H1 (cell line): Measurements from ENCODE around the gene INPP5F. TPM values are rescaled to one million over a fixed set of nuclear protein-coding genes. Genes with fewer than 3 reads are reported as not detected.

Experiments used
- CTCF ChIA-PET: fragments of 300-600 bp; sonication (Branson Sonifier 250); formaldehyde crosslinking; loops from one replicate; lab custom pipeline; 2021; ENCODE audit not compliant: partially characterized antibody; lab: Charles Lee
- POLR2A ChIA-PET: fragments of 300-600 bp; sonication (Branson Sonifier 250); formaldehyde crosslinking; loops from one replicate; lab custom pipeline; 2021; ENCODE audit warnings: inconsistent platforms; ENCODE audit not compliant: partially characterized antibody; lab: Charles Lee
- DNase-seq, 2 experiments: peaks; one replicate each; pipeline versions ENCODE4 v3.0.0 to v3.0.0-alpha.2; 2010 to 2022; ENCODE audit warnings: low spot score in 2 of 2, low read depth in 1 of 2, mixed read lengths in 1 of 2
- FAIRE-seq: peaks from 2 replicates; lab custom pipeline; 2011; peaks lifted over from hg19 to GRCh38; lab: Jason Lieb, UNC
- H2AFZ ChIP-seq: 2 replicates; pipeline ENCODE4 v1.8.1; 2012; ENCODE audit warnings: low read length, inconsistent platforms
- H2AK5ac ChIP-seq: 2 replicates; pipeline ENCODE4 v1.6.1; 2013; ENCODE audit warnings: low read depth, low read length
- H2BK120ac ChIP-seq: replicated peaks from 2 replicates; pipeline ENCODE3; 2013; ENCODE audit warnings: low read depth, low read length, inconsistent platforms
- H2BK12ac ChIP-seq: 2 replicates; pipeline ENCODE4 v1.6.1; 2013; ENCODE audit warnings: low read depth, low read length
- H2BK15ac ChIP-seq: 2 replicates; pipeline ENCODE4 v1.6.1; 2013; ENCODE audit warnings: low read length
- H2BK20ac ChIP-seq: 2 replicates; pipeline ENCODE4 v1.6.1; 2013; ENCODE audit warnings: low read length
- H2BK5ac ChIP-seq: 2 replicates; pipeline ENCODE4 v1.6.1; 2013; ENCODE audit warnings: low read depth, low read length
- H3K14ac ChIP-seq: 2 replicates; pipeline ENCODE4 v1.6.1; 2013; ENCODE audit warnings: inconsistent platforms; ENCODE audit not compliant: insufficient read length
- H3K18ac ChIP-seq: 2 replicates; pipeline ENCODE4 v1.6.1; 2013; ENCODE audit warnings: low read length; ENCODE audit errors: extremely low read depth
- H3K23ac ChIP-seq: 2 replicates; pipeline ENCODE4 v1.6.1; 2013; ENCODE audit warnings: inconsistent platforms; ENCODE audit not compliant: insufficient read length
- H3K23me2 ChIP-seq: 2 replicates; pipeline ENCODE4 v1.6.1; 2013; ENCODE audit warnings: low read depth, low read length
- H3K27ac ChIP-seq: 2 replicates; pipeline ENCODE4 v1.6.1; 2011; ENCODE audit warnings: low read depth, low read length, inconsistent platforms
- H3K27me3 ChIP-seq, 4 experiments: replicated peaks in 1 of 4; 1 replicate in 1 of 4; 2 replicates in 3 of 4; pipeline versions ENCODE4 v1.6.1 to v1.8.1; 2011 to 2013; ENCODE audit warnings: low read length in 3 of 4, mild to moderate bottlenecking in 3 of 4, inconsistent platforms in 2 of 4, mixed read lengths in 2 of 4, moderate library complexity in 1 of 4; ENCODE audit not compliant: control insufficient read depth in 3 of 4, insufficient read depth in 3 of 4; ENCODE audit errors: extremely low read depth in 1 of 4
- H3K36me3 ChIP-seq, 4 experiments: 2 replicates each; pipeline versions ENCODE4 v1.6.1 to v1.8.1; 2011 to 2013; ENCODE audit warnings: mild to moderate bottlenecking in 4 of 4, low read length in 3 of 4, moderate library complexity in 2 of 4, control low read depth in 1 of 4, inconsistent platforms in 1 of 4; ENCODE audit not compliant: insufficient read depth in 4 of 4, control insufficient read depth in 2 of 4
- H3K4ac ChIP-seq: replicated peaks from 2 replicates; pipeline ENCODE3; 2013; ENCODE audit warnings: low read length, low read depth, mixed read lengths, inconsistent platforms; ENCODE audit not compliant: insufficient read length
- H3K4me1 ChIP-seq, 4 experiments: replicated peaks in 1 of 4; 1 replicate in 1 of 4; 2 replicates in 3 of 4; pipeline versions ENCODE4 v1.6.1 to v1.8.1; 2011 to 2013; ENCODE audit warnings: low read length in 3 of 4, inconsistent platforms in 2 of 4, mixed read lengths in 1 of 4; ENCODE audit not compliant: insufficient read depth in 4 of 4, control insufficient read depth in 3 of 4
- H3K4me2 ChIP-seq, 2 experiments: 2 replicates each; pipeline versions ENCODE4 v1.6.1 to v1.8.1; 2011 to 2013; ENCODE audit warnings: low read depth in 2 of 2, low read length in 2 of 2, control low read depth in 1 of 2, inconsistent platforms in 1 of 2, mild to moderate bottlenecking in 1 of 2; ENCODE audit not compliant: insufficient read depth in 1 of 2
- H3K4me3 ChIP-seq, 4 experiments: fragments of 200-600, 300-600 bp in 1 of 4; sonication (generic), shearing (Covaris generic), sonication (Bioruptor Twin) in 1 of 4; 2 replicates each; pipeline versions ENCODE4 v1.5.1 to v1.8.1; 2011 to 2016; ENCODE audit warnings: low read length in 4 of 4, low read depth in 3 of 4, control low read depth in 2 of 4, inconsistent platforms in 2 of 4, mild to moderate bottlenecking in 2 of 4, mixed read lengths in 1 of 4, moderate library complexity in 1 of 4; ENCODE audit not compliant: insufficient read depth in 2 of 4; ENCODE audit errors: extremely low read depth in 1 of 4
- H3K56ac ChIP-seq: replicated peaks from 2 replicates; pipeline ENCODE3; 2013; ENCODE audit warnings: low read depth, mild to moderate bottlenecking, mixed read lengths, low read length, inconsistent platforms; ENCODE audit not compliant: insufficient read length
- H3K79me1 ChIP-seq: 2 replicates; pipeline ENCODE4 v1.6.1; 2013; ENCODE audit warnings: low read depth, low read length, control low read depth
- H3K79me2 ChIP-seq, 2 experiments: 2 replicates each; pipeline versions ENCODE4 v1.6.1 to v1.8.1; 2012 to 2013; ENCODE audit warnings: low read length in 2 of 2, mild to moderate bottlenecking in 2 of 2, inconsistent platforms in 1 of 2; ENCODE audit not compliant: insufficient read depth in 2 of 2, control insufficient read depth in 1 of 2
- H3K9ac ChIP-seq, 4 experiments: replicated peaks in 1 of 4; 1 replicate in 1 of 4; 2 replicates in 3 of 4; pipeline versions ENCODE4 v1.6.1 to v1.8.1; 2011 to 2013; ENCODE audit warnings: low read depth in 3 of 4, low read length in 3 of 4, control low read depth in 2 of 4, mild to moderate bottlenecking in 2 of 4, moderate library complexity in 2 of 4, inconsistent platforms in 1 of 4; ENCODE audit errors: extremely low read depth in 1 of 4
- H3K9me3 ChIP-seq, 2 experiments: 2 replicates each; pipeline versions ENCODE4 v1.6.1 to v1.8.1; 2012 to 2013; ENCODE audit warnings: mild to moderate bottlenecking in 2 of 2, moderate library complexity in 2 of 2, control low read depth in 1 of 2, inconsistent platforms in 1 of 2, low read depth in 1 of 2, low read length in 1 of 2, mixed read lengths in 1 of 2; ENCODE audit not compliant: insufficient read depth in 2 of 2
- H4K20me1 ChIP-seq, 2 experiments: replicated peaks in 1 of 2; 2 replicates each; pipeline versions ENCODE3 to v1.8.1; 2011 to 2013; ENCODE audit warnings: inconsistent platforms in 2 of 2, low read length in 2 of 2, mild to moderate bottlenecking in 1 of 2; ENCODE audit not compliant: insufficient read depth in 2 of 2, control insufficient read depth in 1 of 2
- H4K5ac ChIP-seq: 2 replicates; pipeline ENCODE4 v1.6.1; 2013; ENCODE audit warnings: low read length, low read depth, mixed read lengths, inconsistent platforms; ENCODE audit not compliant: insufficient read length
- H4K8ac ChIP-seq: 2 replicates; pipeline ENCODE4 v1.8.0; 2013; ENCODE audit warnings: mild to moderate bottlenecking, moderate library complexity, low read length, inconsistent platforms; ENCODE audit not compliant: insufficient read depth; ENCODE audit errors: extremely low read depth
- H4K91ac ChIP-seq: replicated peaks from 2 replicates; pipeline ENCODE3; 2013; ENCODE audit warnings: low read length, mixed read lengths, inconsistent platforms; ENCODE audit not compliant: insufficient read length
- NANOG ChIP-seq: IDR thresholded peaks from 2 replicates; pipeline ENCODE4 v1.6.1; 2011; ENCODE audit warnings: low read length, low read depth, mild to moderate bottlenecking, inconsistent platforms; ENCODE audit not compliant: insufficient read depth, poor library complexity, severe bottlenecking
- SIN3A ChIP-seq, 2 experiments: IDR thresholded peaks in 1 of 2; conservative IDR thresholded peaks in 1 of 2; 2 replicates each; pipeline ENCODE4 v1.6.1; 2011 to 2012; ENCODE audit warnings: low read length in 2 of 2, improper control_type of control experiment in 1 of 2, low read depth in 1 of 2, mild to moderate bottlenecking in 1 of 2
- SP1 ChIP-seq: IDR thresholded peaks from 2 replicates; pipeline ENCODE4 v1.6.1; 2011; ENCODE audit warnings: low read depth, low read length
- WGBS, 2 experiments: shearing (Covaris generic) in 1 of 2; methylation state at CpG; one replicate each; pipeline versions ENCODE4 v1.1.6 to v1.1.7; 2013 to 2015; ENCODE audit warnings: low lambda C conversion rate in 2 of 2, mixed read lengths in 2 of 2, inconsistent platforms in 1 of 2, low coverage in 1 of 2, missing lambda C conversion rate in 1 of 2; ENCODE audit not compliant: insufficient replicate concordance in 2 of 2, insufficient coverage in 1 of 2, insufficient read length in 1 of 2; ENCODE audit errors: extremely low coverage in 1 of 2, missing lambda C conversion rate in 1 of 2; 5-methylcytosine and 5-hydroxymethylcytosine counted together
- polyA plus RNA-seq, 7 experiments: library from polyadenylated mRNA; depleted of rRNA in 3 of 7; stranded (reverse) in 5 of 7; unstranded in 2 of 7; fragments of >200 nt in 5 of 7; fragments of 200-250 nt in 2 of 7; gene quantifications; 1 replicate in 5 of 7; 2 replicates in 1 of 7; 4 replicates in 1 of 7; pipeline versions ENCODE4 v1.2.1 to v1.2.3, GENCODE V29; 2011 to 2013; ENCODE audit warnings: missing spikeins in 2 of 7, mixed read lengths in 2 of 7
- total RNA-seq: library from RNA; stranded (reverse); fragmentation: NEBNext Ultra II Directional; extraction: Animal tissue kit (Norgen Biotek cat#: 25700); gene quantifications from 2 replicates; pipeline ENCODE4 v1.2.1, GENCODE V29; 2021

The INPP5F gene
- total and polyA plus RNA-seq, 2 of the 8 experiments (the other 6 are each of a cell fraction or from before 2014, with no cell fraction given): 50.1 to 101 TPM

- Histone ChIP-seq H3K4me1 (peaks cover 0 to 6% (median 5%) of the 10 kb centered on the region in 4 experiments; a peak in 4 of 7 replicates), H4K5ac (no peak overlapping the region), H3K79me2 (no peaks in the 10 kb centered on the region), H4K91ac (no peak overlapping the region), H2AFZ (no peak overlapping the region), H3K14ac (no peak overlapping the region), H3K27me3 (no peaks in the 10 kb centered on the region), H3K9ac (no peak overlapping the region), H3K18ac (no peak overlapping the region), H3K4ac (no peak overlapping the region), H3K9me3 (peaks cover 5 to 16% of the 10 kb centered on the region in 2 experiments; a peak in 3 of 4 replicates), H3K4me3 (no peak overlapping the region), H3K56ac (no peak overlapping the region), H2AK5ac (no peak overlapping the region), H2BK120ac (no peak overlapping the region), H3K23ac (no peak overlapping the region), H3K4me2 (no peak overlapping the region), H3K36me3 (0 out of 8 replicates have a peak, but pooled peaks cover 0 to 3% (median 0%) of the 10 kb centered on the region in 4 experiments), H4K20me1 (no peaks in the 10 kb centered on the region), H3K27ac (no peak overlapping the region), H4K8ac (no peak overlapping the region), H3K79me1 (no peaks in the 10 kb centered on the region), H2BK15ac (no peak overlapping the region), H3K23me2 (no peaks in the 10 kb centered on the region), H2BK5ac (no peak overlapping the region), H2BK12ac (no peak overlapping the region), H2BK20ac (no peak overlapping the region)
- CTCF ChIA-PET: interaction anchor here (0.6 to 1.6 kb wide), 5 partner anchors 18 to 95 kb away, joined by 3 to 6 read pairs (median 4); no protein-coding TSS in a partner anchor
- POLR2A ChIA-PET: interaction anchor here (1.9 kb wide), 1 partner anchor 18 kb away, joined by 7 read pairs; no protein-coding TSS in a partner anchor
- TF ChIP-seq NANOG (no peak), SIN3A (conservative IDR thresholded peaks at IDR 0.05 in 1 of 2, IDR thresholded peaks at IDR 0.05 in 1 of 2; ENCODE audit: low read depth in 1 of 2, low read length in 2 of 2) (no peak), SP1 (no peak)
- no peak for FAIRE-seq
- DNase-seq: no peak
- 93% methylated on average over 3 of the region's 3 CpGs; no CpG with 5 or more reads in 1 of the 2 experiments for WGBS, 2 experiments
Observed at GRCh38 chr10:119705434-119705831, 20.4 kb upstream of the INPP5F start.
